ENCODE measurements around the gene MGAT5.
"Not testable (repeated sequence)": the region's sequence is repeated elsewhere in the genome, so short reads cannot be mapped to it uniquely, and the experiment has no call there.

MGAT5 gene

DNA sequence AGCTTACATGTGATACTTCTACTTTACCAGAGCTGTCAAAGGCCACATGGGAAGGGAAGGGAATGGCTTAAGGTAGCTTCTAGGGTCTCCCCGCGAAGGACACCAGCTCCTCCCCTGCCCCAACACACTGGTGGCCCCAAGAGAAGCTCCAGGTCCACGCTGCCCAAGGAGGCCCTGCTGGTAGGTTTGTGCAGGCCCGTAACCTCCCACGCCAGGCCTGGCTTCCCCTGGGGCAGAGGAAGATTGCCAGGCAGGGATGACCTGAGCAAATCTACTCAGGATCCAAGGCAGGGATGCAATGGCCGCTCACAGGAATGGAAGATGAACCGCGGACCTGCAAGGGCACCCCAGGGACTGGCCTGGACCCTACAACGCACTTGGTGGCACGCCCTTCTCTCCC lies 205.1 kb downstream of the MGAT5 start:
- in situ Hi-C loops (cut with HindIII; ENCODE audit: low sequenced_read_pairs) = no loop called here

DNA sequence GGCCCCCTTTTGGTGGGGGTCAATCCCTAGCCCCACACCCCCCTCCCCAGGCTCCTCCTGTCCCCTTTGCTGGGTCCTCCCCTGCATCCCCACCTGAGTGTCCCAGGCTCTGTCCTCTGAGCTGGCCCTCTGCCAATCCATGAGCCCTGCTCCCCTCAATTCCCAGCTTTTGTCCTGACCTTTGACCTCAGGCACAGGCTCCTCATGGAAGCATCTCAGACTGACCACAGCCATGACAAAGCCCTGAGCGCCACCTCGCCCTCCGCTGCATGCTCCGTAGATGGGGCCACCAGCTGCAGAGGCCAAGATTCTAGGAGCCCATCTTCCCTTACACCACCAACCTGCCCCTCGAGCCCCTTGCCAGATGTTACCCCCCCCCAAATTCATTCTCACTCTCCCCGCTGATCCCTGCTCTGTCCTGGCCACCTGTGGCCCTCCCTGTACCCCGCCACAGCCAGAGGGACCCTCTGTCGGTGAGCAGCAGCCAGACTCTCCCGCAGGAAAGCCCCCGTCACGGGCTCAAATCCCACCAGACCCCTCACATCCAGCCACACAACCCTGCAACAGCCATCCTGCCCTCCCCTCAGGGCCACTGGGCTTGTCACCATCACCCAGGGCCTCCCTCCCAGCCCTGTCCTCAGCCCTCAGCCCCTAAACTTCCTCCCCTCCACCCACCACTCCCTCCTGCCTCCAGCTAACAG lies 206.0 kb downstream of the MGAT5 start:
- in situ Hi-C loops (cut with HindIII; ENCODE audit: low sequenced_read_pairs) = no loop called here

DNA sequence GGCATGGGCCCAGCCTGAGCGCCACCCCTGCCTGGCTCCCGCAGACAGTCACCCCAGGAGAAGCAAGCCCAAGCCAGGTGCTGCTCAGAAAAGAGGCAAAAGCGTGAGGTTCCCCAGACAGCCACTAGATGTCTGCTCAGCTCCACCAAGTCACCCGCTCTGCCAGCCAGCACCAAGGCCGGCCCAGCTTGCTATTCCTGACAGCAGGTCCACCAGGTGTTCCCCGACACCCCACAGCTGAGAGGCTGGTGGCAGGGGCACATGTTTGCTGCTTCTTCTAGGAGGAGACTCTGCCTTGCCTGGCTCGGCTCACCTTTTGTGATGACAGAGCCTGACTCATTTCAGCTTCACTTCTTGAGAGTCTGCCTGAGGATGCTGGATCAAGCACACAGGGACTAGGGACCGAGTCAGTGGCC lies 206.7 kb downstream of the MGAT5 start:
- in situ Hi-C loops (cut with HindIII; ENCODE audit: low sequenced_read_pairs) = no loop called here

DNA sequence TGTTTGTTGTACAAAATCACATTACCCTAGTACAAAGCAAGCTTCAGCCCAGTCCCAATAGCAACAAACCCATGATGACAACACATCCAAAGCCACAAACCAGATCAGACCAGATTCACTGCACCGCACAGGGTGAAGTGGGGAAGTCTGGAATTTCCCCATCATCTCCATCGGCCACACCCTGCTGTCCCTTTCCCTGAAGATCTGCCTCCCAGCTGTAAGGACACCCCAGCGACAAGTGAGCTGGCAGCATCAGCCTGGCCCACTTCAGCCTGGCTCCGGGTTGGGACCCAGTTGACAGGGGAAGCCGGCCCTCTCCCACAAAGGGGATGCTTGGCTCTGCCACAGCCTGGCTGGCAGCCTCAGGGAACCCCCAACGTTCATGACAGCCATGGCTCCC lies 207.6 kb downstream of the MGAT5 start:
- in situ Hi-C loops (cut with HindIII; ENCODE audit: low sequenced_read_pairs) = no loop called here

DNA sequence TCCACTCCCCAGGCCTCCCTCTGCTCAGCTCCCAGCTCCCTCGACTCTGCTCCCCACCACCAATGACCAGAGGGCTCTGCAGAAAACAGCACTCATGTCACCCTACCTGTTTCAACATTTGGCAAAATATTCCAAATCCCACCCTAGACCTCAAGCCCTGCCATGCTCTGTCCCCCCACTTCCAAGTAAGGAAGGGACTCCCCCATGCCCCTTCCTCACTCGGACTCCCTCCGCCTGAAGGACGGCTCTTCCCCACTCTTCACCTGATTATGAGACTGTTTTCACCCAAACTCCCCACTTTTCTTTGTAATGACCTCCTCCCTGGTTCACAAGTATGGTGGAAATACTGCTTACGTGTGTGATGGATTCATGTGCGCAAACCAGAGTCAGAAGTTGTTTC lies 208.4 kb downstream of the MGAT5 start:
- in situ Hi-C loops (cut with HindIII; ENCODE audit: low sequenced_read_pairs) = no loop called here

DNA sequence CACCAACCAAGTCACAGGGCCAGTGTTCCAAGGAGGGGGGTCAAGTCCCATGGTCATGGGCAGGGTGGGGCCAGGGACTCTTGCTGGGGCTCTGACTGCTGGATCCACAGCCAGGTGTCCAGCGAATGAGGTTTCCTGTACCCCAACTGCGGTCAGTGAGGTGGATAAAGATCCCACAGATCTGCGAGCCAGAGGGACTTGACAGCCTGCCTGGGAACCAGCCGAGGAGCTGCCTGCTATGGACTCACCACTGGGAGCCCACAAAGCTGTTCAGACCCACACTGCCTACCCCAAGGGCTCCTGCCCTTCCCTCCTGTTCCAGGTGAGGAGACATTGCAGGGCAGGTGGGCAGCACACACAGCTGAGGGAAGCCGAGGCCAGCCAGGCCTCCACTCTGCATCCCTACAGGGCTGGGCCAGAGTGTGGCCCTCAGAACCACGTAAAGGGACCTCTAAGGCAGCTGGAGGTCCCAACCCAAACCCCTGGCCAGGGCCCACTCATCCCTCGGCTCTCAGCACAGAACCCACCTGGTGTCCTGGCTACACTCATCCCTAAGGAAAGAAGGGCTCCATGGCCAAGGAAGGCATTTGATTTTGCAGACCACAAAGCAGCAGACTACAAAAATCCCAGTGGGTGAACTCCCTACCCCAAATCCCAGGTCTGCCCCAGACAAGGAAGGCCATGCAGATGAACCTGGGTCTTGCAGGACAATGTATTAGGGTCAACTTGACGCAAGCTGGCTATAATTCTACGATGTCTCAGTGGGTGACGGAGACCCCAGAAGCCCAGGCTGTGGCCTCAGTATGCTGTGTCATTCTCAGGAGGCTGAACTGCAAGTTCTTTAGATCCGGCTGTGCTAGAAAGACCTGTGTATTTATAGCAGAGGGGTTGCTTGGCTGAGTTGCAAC lies 209.2 kb downstream of the MGAT5 start:
- in situ Hi-C loops (cut with HindIII; ENCODE audit: low sequenced_read_pairs) = no loop called here

DNA sequence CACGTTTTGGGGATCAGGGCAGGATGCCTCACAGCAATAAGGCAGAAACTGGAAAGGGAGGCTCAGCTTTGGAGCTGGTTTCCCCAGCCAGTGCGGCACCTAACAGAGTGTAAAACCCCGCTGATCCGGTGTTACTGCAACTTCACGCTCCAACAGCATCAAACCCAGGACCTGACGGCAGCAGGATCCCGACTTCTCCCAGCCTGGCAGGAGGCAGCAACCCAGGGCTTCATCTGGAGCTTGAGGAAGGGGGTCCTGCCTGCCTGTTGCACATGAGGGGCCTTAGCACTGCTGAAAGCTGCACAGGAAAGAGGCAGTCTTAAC lies 209.8 kb downstream of the MGAT5 start:
- in situ Hi-C loops (cut with HindIII; ENCODE audit: low sequenced_read_pairs) = no loop called here

DNA sequence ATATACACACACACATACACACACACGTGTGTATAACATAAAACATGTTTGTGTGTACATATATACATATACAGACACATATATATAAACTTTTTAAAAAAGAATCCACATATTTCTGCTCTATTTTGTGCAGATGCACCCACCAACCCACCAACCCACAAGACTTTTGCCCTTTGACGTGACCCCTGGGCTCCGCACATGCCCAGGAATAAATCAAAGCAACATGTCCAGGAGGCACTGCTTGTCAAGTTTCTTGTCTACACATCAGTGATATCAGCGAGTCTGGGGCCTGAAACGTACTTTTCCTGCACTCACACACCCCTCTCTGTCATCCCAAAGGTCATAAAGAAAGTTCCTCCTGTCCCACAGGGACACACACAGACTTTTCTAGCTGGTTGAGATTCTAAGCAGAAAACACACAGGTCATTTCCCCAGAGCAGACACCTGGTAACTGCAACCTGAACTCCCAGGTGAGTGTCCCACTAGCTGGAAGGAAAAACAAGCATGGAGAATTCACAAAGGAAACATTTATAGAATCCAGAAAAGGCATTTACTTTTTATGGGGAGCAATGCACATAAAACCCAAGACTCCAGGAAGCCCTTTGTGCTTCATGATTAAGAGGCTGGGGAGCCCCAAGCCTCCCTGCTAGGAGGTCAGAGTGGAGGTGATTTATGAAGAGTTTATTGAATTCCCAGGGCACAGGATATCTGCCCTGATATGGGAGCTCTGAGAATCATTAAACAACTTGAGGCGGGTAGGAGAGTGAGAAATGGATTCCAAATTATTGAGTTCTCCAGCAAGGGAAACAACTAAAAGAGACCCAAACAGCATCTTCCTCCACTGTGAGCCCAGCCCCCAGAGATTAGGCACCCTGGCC lies 211.6 kb downstream of the MGAT5 start:
- in situ Hi-C loops (cut with HindIII; ENCODE audit: low sequenced_read_pairs) = no loop called here

DNA sequence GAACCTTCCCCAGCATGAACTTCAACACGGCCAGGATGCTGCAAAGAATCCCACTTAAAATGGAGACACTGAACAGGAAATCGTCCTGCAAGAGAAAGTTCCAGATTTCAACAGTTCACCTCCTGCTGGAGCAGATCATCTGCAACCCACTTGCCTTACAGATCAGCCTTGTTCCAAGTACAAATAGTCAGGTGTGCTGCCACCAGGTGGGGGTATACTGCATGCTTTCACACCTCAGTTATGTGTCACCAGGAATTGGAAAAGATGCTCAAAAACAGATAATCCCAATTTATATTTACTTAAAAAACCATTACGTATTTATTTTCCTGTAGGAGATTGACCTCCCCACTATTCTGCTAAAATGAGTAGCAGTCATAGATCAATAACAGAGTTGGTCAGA lies 212.3 kb downstream of the MGAT5 start:
- in situ Hi-C loops (cut with HindIII; ENCODE audit: low sequenced_read_pairs) = no loop called here

DNA sequence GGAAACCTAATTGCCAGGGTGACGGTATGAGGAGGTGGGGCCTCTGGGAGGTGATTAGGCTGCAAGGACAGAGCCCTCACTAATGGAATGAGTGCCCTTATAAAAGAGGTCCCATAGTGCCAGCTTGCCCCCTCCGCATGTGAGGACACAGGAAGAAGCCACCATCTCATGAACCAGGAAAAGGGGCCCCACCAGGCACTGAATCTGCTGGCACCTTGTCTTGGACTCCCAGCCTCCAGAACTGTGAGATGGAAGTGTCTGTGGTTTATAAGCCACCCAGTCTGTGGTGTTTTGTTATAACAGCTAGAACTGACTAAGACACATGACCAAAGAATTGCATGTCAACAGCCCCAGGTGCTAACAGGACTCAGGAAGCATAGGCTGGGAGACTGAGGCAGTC lies 214.3 kb downstream of the MGAT5 start:
- in situ Hi-C loops (cut with HindIII; ENCODE audit: low sequenced_read_pairs) = no loop called here

DNA sequence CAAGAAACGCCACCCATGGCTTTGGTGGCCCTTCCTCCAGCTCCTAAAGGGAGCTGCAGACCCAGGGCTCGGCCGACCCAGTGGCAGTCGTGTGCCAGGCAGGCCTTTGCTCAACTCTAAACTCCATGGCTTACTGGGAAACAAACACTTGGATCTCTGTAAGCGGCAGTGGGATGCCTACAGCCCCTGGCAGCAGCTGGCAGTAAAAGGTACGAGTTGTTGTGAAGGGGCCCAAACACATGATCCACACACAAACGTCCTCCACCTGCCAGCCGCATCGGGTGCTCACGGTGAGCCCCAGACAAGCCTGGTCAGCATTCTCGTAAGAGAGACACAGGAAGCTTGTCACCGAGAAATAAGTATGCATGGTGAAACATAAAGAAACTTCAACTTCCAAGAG lies 214.9 kb downstream of the MGAT5 start:
- in situ Hi-C loops (cut with HindIII; ENCODE audit: low sequenced_read_pairs) = no loop called here

DNA sequence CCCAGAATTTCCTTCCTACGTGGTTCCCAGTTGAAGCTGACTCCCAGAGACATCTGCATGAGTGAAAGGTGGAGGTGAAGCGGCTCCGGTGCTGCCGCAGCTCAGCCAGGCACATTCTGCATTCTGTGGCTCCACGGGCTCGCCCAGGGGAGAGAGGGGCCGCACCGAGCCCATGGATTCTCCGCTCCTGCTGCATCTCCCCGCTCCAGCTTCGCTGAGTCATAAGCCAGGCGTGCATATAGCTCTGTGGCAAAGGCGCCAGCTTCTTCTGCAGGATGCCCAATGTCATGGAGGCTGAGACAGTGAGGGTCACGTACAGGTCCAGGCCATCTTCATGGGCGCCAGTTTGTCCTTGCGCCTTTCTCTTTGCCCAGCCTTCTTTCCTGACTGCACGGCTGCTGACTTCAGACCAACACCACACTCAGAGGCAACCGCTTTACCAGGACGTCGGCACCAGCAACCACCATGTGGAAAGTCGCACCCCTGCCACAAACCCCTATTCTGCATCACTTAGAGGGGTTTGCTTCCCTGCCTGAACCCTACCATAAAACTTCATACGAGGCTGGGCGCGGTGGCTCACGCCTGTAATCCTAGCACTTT lies 215.7 kb downstream of the MGAT5 start:
- in situ Hi-C loops (cut with HindIII; ENCODE audit: low sequenced_read_pairs) = no loop called here

DNA sequence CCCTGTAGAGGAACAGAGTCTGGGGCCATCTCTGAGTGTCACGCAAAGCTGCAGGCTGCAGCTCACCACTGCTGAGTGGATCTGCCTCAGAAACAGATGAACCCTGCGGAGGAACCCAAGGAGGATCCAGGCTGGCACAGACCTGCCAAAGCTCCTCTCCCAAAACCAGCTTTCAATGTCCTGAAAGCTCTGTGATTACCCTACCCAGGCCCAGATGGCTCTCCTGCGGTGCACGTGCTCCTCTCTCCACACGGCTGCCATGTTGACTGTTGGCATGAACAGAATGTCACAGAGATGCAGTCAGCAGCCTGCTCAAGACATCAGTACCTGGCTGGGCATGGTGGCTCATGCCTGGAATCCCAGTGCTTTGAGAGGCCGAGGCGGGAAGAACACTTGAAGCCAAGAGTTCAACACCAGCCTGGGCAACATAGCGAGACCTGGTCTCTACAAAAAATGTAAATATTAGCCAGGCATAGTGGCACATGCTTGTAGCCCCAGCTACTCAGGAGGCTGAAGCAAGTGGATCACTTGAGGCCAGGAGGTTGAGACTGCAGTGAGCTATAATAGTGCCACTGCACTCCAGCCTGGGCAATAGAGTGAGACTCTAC lies 216.8 kb downstream of the MGAT5 start:
- in situ Hi-C loops (cut with HindIII; ENCODE audit: low sequenced_read_pairs) = no loop called here

DNA sequence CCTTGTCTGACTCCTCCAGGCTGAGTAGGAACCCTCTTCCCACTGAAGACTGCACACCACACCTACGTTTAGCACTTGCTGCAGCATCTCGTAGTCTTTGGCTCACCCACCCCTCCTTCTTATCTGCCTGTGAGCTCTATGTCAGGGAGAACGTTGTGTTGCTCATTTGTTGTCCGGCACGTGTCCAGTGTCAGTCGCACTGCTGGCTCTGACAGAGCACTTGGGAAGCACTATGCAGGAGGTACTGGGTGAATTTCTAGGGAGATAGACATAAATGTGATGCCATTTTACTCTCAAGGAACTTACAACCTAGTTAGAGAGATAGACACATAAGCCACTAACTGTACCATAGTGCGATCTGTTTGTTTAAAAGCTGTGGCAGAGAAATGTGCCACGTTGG lies 223.1 kb downstream of the MGAT5 start:
- in situ Hi-C loops (cut with HindIII; ENCODE audit: low sequenced_read_pairs) = not testable (repeated sequence)

DNA sequence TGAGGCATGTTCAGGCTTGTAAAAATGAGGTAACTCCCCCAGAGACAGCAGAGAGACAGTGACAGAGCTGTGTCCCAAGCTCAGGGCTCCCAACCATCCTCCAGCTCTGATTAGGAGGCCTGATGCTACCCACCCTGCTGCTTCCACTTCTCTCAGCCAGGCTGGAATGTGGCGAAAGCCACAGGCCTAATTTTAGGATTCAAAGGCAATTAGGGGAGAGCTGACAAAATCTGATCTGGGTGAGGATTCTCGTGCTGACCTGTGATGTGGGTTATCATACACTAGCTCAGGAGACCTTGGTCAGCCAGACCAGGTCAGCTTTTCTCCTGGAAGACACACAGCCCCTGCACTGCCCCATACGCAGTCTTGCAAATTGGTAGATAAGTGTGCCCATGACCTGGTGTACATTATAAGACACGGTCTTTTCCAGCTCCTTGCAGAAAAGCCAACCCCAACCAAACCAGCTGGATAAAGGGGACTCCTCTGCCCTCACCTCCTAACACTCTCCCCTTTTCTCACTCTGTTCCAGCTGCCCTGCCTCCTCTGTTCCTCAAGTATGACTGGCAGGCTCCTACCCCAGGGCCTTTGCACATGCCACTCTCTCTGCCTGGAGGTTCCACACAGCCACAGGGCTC lies 225.9 kb downstream of the MGAT5 start:
- in situ Hi-C loops (cut with HindIII; ENCODE audit: low sequenced_read_pairs) = no loop called here

DNA sequence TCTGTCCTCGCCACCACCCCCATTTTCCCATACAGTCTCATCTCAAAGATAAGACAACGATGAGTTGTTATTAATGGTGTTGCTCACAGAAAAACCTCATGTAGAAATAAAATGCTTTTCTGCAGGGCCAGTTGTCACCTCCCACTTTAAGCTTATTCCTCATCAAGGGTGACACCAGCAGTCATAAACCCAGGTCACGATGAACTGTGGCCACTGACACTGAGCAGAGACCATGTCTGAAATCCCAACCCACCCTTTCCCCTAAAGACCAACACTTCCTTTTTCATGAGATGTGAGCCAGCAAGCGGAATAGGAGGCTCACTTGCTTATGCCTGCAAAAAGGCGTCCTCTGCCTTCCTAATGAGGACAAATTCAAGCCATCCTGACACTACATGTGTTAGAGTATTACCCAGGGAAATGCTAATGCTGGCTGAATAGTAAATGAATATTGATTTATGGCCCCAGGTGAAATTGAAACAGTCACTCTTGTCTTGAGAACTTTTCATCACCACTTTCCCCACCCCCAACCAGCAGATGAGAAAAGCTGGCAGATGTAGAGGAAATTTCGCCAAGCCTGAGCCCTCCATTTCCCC lies 228.4 kb downstream of the MGAT5 start:
- in situ Hi-C loops (cut with HindIII; ENCODE audit: low sequenced_read_pairs) = no loop called here

DNA sequence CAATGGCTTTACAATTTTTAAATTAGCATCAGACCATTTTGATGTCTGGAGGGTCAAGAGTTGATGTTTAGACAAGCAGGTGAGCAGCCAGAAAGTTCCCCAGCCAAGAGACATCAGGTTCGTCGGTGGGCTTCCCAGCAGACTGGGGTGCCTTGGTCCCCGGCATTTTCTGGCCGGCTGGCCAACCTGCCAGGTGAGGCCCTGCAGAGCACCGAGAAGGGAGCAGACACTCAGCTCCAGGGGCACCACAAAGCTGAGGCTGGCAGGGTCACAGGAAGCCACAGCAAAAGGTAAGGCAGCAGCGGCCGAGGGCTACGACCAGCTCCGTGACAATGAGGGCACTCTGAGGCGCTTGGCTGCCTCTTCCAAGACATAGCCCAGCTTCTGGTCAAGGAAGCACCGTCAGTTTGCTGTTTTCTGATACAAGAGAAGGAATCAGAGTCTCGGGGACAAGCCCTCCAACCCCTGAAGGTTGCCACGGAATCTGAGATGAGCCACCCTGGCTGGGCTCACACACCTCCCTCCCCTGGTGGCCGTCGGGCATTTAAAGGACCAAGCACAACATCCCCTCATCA lies 229.0 kb downstream of the MGAT5 start:
- in situ Hi-C loops (cut with HindIII; ENCODE audit: low sequenced_read_pairs) = no loop called here

DNA sequence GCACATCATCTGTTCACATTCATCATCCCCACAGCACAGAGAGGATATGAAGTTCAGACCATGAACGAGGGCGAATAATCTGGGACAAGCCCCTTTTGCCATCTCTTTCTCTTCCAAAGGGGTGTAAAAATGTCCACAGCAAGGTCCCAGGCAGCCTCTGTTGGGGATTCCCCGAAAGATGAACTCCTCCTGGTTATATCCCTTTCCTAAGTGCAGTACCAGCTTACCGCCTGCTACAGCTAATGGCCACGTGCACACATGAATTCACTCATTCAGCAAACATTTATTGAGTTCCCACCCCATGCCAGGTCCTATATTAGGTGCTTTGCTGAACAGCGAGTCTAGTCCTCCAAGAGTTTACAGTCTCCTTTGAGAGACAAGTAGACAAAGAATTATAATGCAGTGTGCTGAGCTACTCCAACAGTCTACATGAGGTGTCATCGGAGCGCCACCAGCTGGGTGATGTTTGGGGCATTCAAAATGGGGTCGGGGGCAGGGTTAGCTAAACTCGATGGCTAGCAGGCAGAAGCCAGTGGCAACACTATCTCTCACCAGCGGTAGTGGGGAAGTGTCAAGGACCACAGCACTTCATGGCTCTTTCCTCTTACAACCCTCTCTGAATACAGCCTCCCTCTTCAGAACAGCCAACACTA lies 236.0 kb downstream of the MGAT5 start:
- in situ Hi-C loops (cut with HindIII; ENCODE audit: low sequenced_read_pairs) = no loop called here

DNA sequence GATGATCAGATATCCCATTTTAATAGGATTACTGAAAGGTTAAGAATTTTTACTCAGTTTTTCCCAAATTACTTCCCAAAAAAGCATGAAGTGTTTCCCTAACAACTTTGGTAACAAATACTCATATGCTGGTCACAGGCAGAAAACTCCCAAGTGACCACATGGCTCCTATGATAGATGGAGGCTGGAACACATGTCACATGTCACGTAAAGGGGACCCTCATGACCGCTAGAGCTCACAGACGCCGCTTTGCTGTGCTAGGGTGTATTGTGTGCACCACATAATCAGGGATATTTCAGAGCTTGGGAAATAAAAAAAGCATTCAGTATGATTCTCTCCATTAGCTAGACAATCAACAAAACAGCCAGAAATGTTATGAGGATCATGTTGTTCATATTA lies 236.7 kb downstream of the MGAT5 start:
- in situ Hi-C loops (cut with HindIII; ENCODE audit: low sequenced_read_pairs) = no loop called here
